UCSD-AML1 (cell line): ENCODE data around the gene PGAP2.

Source experiments
- DNase-seq: peaks from one replicate; lab custom pipeline; 2025; ENCODE audit not compliant: unreplicated experiment; lab: John Stamatoyannopoulos, UW

PGAP2 gene

GRCh38 chr11:3831378-3832239, 23.2 kb downstream of the PGAP2 start:
- peak; percentile 57 for DNase-seq

GRCh38 chr11:3832816-3833215, 24.5 kb downstream of the PGAP2 start:
- DNase-seq = no peak

GRCh38 chr11:3833449-3833848, 25.1 kb downstream of the PGAP2 start:
- DNase-seq = no peak

- no peak for DNase-seq
These were observed 25.9 kb downstream of the PGAP2 start for GRCh38 chr11:3834349-3834663.

- peak; percentile 81 for DNase-seq
These were observed 26.5 kb downstream of the PGAP2 start for GRCh38 chr11:3834664-3835461.

- no peak for DNase-seq
These were observed 27.4 kb downstream of the PGAP2 start for GRCh38 chr11:3835751-3836150.

GRCh38 chr11:3836903-3837302, 28.5 kb downstream of the PGAP2 start:
- peak; percentile 70 for DNase-seq

GRCh38 chr11:3837793-3838192, 29.4 kb downstream of the PGAP2 start:
- peak; percentile 80 for DNase-seq

- no peak for DNase-seq
These were observed 30.1 kb downstream of the PGAP2 start for GRCh38 chr11:3838504-3838903.

- DNase-seq = no peak
These were observed 31.9 kb downstream of the PGAP2 start for GRCh38 chr11:3840004-3840869.

- peak; percentile 90 for DNase-seq
These were observed 32.6 kb downstream of the PGAP2 start, which contains the start of gene RHOG for GRCh38 chr11:3840870-3841425. TSS of gene RHOG (minus strand) at chr11:3840959. CDS start at chr11:3828138, 12,821 bp downstream.

GRCh38 chr11:3841426-3842350, 33.3 kb downstream of the PGAP2 start:
- peak; percentile 90 for DNase-seq

- DNase-seq = no peak
These were observed 35.0 kb downstream of the PGAP2 start for GRCh38 chr11:3843326-3843725.

GRCh38 chr11:3845246-3845645, 36.9 kb downstream of the PGAP2 start:
- no peak for DNase-seq

- DNase-seq = no peak
These were observed 37.3 kb downstream of the PGAP2 start for GRCh38 chr11:3845670-3846069.

GRCh38 chr11:3849297-3849874, 41.0 kb downstream of the PGAP2 start:
- no peak for DNase-seq

- DNase-seq = no peak
These were observed 45.1 kb downstream of the PGAP2 start for GRCh38 chr11:3853545-3853842.

GRCh38 chr11:3853899-3854659, 45.7 kb downstream of the PGAP2 start:
- DNase-seq = peak; percentile 72

- no peak for DNase-seq
These were observed 46.3 kb downstream of the PGAP2 start for GRCh38 chr11:3854660-3854976.
